BE2C (cell line): ENCODE data around the gene THAP4.
A peak's percentile ranks its signal among the peaks of the same experiment; 100 is the strongest.

ENCODE experiments used
- DNase-seq: peaks from one replicate; pipeline ENCODE4 v3.0.0-alpha.2; 2020
- H3K27me3 ChIP-seq: fragments of 250-450 bp; sonication (Bioruptor Pico); 2 replicates; pipeline ENCODE4 v1.5.1; 2020; ENCODE audit warnings: mild to moderate bottlenecking
- H3K36me3 ChIP-seq: fragments of 250-450 bp; sonication (Bioruptor Pico); 2 replicates; pipeline ENCODE4 v1.5.1; 2020; ENCODE audit warnings: mild to moderate bottlenecking
- H3K4me1 ChIP-seq: fragments of 250-450 bp; sonication (Bioruptor Pico); 2 replicates; pipeline ENCODE4 v1.5.1; 2020
- H3K4me3 ChIP-seq: 2 replicates; pipeline ENCODE4 v1.5.1; 2011; ENCODE audit warnings: low read depth, low read length
- H3K9me3 ChIP-seq: fragments of 250-450 bp; sonication (Bioruptor Pico); 2 replicates; pipeline ENCODE4 v1.5.1; 2020
- TF ChIP-seq, protein P1 (sequence below): IDR thresholded peaks from 2 replicates; pipeline ENCODE4 v1.5.1; 2012; ENCODE audit warnings: mild to moderate bottlenecking, low read depth, low read length

THAP4 gene

GRCh38 chr2:241540771-241541561 lies 96.0 kb downstream of the THAP4 start:
- DNase-seq = peak; percentile 82
- H3K4me3 ChIP-seq = peak overlapping the region; percentile 41

GRCh38 chr2:241540401-241540770 lies 96.6 kb downstream of the THAP4 start:
- TF ChIP-seq, protein P1, sequence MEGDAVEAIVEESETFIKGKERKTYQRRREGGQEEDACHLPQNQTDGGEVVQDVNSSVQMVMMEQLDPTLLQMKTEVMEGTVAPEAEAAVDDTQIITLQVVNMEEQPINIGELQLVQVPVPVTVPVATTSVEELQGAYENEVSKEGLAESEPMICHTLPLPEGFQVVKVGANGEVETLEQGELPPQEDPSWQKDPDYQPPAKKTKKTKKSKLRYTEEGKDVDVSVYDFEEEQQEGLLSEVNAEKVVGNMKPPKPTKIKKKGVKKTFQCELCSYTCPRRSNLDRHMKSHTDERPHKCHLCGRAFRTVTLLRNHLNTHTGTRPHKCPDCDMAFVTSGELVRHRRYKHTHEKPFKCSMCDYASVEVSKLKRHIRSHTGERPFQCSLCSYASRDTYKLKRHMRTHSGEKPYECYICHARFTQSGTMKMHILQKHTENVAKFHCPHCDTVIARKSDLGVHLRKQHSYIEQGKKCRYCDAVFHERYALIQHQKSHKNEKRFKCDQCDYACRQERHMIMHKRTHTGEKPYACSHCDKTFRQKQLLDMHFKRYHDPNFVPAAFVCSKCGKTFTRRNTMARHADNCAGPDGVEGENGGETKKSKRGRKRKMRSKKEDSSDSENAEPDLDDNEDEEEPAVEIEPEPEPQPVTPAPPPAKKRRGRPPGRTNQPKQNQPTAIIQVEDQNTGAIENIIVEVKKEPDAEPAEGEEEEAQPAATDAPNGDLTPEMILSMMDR = no peak
- H3K4me1 ChIP-seq = peaks cover 5% of the 10 kb centered on the region; the same call in 1 of the 2 replicates
- peak overlapping the region; percentile 41; the same call in 1 of the 2 replicates for H3K4me3 ChIP-seq
- peaks cover 18% of the 10 kb centered on the region for H3K27me3 ChIP-seq
- H3K9me3 ChIP-seq = peaks cover 2% of the 10 kb centered on the region; the same call in 1 of the 2 replicates
- no peaks in the 10 kb centered on the region for H3K36me3 ChIP-seq
- DNase-seq = no peak

More at GRCh38 chr2:241540771-241541561, 96.0 kb downstream of the THAP4 start:
- peaks cover 2% of the 10 kb centered on the region; the same call in 1 of the 2 replicates for H3K9me3 ChIP-seq
- H3K27me3 ChIP-seq = peaks cover 18% of the 10 kb centered on the region
- TF ChIP-seq, protein P1 = no peak
- peaks cover 5% of the 10 kb centered on the region; the same call in 1 of the 2 replicates for H3K4me1 ChIP-seq
- H3K36me3 ChIP-seq = no peaks in the 10 kb centered on the region

DNA sequence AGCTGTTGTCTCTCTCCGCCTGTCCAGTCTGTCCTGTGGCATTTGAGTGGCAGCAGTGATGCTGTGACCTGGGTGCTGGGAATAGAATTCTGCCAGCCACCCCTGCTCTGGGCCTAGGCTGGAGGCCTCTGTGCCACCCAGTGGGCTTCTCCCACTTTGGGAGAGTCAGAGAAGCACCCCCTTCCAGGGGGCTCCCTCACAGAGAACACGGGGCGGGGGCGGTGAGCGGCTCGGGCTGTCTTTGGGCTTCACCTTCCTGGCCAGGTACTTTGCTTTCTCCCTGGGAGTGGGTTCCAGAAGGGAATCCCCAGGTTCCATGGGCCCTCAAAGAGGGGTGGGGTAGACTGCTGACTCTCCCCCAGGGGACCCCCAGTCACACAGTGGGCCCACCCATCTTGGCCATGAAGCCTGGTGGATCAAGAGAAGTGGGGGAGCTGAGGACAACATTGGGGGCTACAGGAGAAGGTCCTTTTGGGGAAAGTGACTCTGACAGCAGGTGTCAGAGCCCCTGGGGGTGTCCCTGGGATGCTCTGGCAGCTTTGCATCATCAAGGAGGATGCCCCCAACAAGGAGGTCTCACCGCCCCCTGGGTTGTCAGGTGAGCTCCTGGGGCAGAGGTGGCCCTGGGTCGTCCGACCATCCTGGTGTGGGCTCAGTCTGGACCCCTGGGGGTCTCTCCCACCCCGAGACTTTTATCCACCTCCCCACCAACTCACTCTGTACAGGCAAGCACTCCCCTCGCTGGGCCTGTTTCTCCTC lies 97.2 kb downstream of the THAP4 start:
- H3K9me3 ChIP-seq = peaks cover 2% of the 10 kb centered on the region; the same call in 1 of the 2 replicates
- H3K4me3 ChIP-seq = no peak overlapping the region
- TF ChIP-seq, protein P1 = no peak
- peaks cover 18% of the 10 kb centered on the region for H3K27me3 ChIP-seq
- no peaks in the 10 kb centered on the region for H3K36me3 ChIP-seq
- DNase-seq = no peak
- H3K4me1 ChIP-seq = peaks cover 5% of the 10 kb centered on the region; the same call in 1 of the 2 replicates

DNA sequence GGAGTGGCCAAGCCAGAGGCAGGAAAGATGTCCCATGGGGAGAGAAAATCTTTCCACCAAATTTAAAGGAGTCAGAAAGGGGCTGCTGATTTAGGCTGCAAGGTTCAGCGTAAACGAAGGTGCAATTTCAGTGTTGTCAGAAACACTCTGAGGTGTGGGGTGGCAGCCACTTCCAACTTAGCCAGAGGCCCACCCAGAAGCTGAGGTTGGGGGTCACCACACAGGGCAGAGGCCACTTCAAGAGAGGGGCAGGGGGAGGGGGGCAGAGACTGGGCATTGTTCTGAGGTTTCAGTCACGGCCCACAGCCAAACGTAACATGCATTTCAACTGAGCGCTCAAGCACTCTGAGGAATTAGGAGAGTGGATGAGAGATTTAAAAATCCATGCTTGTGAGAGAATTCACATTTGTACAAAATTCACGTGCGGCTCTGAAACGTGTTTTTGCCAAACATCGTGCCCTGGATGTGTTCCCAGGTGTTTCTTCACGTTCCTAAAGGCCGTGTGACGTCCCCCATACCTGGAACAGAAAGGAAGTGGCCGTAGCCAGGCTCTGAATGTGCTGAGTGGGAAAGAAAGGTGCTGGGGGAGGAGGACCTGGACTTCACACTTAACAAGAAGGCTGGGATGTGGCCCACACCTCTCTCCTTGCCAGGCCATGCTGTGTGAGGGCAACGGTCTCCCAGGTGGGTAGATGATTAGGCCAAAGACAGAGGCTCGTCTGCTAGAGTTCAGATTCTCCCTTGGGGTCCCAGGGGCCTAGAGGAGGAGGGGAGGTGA lies 97.9 kb downstream of the THAP4 start:
- Histone ChIP-seq H3K4me1 (peaks cover 5% of the 10 kb centered on the region; the same call in 1 of the 2 replicates), H3K27me3 (peaks cover 18% of the 10 kb centered on the region), H3K9me3 (peaks cover 2% of the 10 kb centered on the region; the same call in 1 of the 2 replicates), H3K4me3 (no peak overlapping the region), H3K36me3 (no peaks in the 10 kb centered on the region)
- TF ChIP-seq, protein P1 = no peak
- no peak for DNase-seq

DNA sequence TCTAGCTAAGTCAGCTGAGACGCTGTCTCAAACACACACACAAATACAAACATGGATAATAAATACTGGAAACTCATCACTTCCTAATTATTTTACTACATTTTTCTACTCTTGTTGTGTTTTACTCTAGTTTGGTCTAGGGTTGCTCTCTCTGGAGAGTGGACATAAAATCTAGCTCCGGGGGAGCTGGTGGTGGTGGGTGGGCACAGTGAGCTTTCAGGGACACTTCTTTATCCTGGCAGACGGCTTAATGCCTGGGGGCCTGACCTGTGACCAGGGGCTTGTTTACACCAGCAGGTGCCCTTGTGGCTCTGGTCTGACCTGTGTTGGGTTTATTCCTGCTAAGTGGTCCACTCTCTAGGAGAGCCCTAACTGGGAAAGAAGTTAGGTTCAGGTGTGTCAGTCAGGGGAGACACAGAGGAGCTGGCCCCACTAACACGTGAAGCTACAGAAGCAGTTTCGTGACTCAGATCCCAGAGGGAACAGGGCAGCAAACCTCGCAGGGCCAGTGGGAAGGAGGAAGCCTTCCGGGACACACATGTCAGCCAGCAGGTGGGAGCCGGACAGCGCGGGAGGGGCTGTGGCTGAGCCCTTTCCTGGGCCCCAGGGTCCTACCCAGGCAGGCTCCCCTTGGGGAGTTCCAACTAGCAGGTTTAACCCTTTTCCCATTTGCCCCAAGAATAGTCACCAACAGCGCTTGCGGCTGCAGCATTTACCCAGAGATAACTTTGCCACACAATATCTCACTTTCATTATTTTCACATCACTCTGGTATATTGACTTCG lies 100.9 kb downstream of the THAP4 start:
- Histone ChIP-seq H3K27me3 (no peaks in the 10 kb centered on the region), H3K4me3 (no peak overlapping the region), H3K4me1 (no peaks in the 10 kb centered on the region), H3K9me3 (no peaks in the 10 kb centered on the region), H3K36me3 (no peaks in the 10 kb centered on the region)
- no peak for DNase-seq
- TF ChIP-seq, protein P1 = no peak
